NCI-H226 (cell line): ENCODE measurements around the gene PHF20.
"Not testable (repeated sequence)": the region's sequence is repeated elsewhere in the genome, so short reads cannot be mapped to it uniquely, and the experiment has no call there.

ENCODE experiments used
- DNase-seq: peaks from one replicate; pipeline ENCODE4 v3.0.0-alpha.2; 2015

PHF20 gene

GRCh38 chr20:35985806-35986205, 214.0 kb downstream of the PHF20 start:
- DNase-seq = no peak

GRCh38 chr20:35988910-35989463, 217.2 kb downstream of the PHF20 start:
- DNase-seq = peak; percentile 35

- no peak for DNase-seq
These were observed 219.4 kb downstream of the PHF20 start for GRCh38 chr20:35991142-35991771.

GRCh38 chr20:35992713-35993335, 221.0 kb downstream of the PHF20 start:
- DNase-seq = peak; percentile 33

GRCh38 chr20:35994994-35995453, 223.2 kb downstream of the PHF20 start:
- peak; percentile 55 for DNase-seq

GRCh38 chr20:35996492-35996891, 224.7 kb downstream of the PHF20 start:
- not testable (repeated sequence) for DNase-seq
